AG04449 (cell line): Measurements from ENCODE around the gene COMMD9.

ENCODE experiments used
- CTCF ChIA-PET: fragments of 350-600 bp; formaldehyde crosslinking; extraction: SDS; loops from one replicate; lab custom pipeline; 2021; ENCODE audit warnings: antibody characterized with exemption; lab: Yijun Ruan, JAX
- POLR2A ChIA-PET: fragments of 400-600, 350-600 bp; formaldehyde crosslinking; extraction: SDS; loops from one replicate; lab custom pipeline; 2020; ENCODE audit warnings: antibody characterized with exemption, inconsistent platforms; lab: Yijun Ruan, JAX
- DNase-seq: peaks from one replicate; pipeline ENCODE4 v3.0.0-alpha.2; 2010; ENCODE audit warnings: low read depth, low spot score
- H3K4me3 ChIP-seq: 2 replicates; pipeline ENCODE4 v1.5.1; 2011; ENCODE audit warnings: low read depth, mild to moderate bottlenecking, control low read depth, low read length
- TF ChIP-seq, protein P1 (sequence below): IDR thresholded peaks from one replicate; pipeline ENCODE4 v1.5.1; 2011; ENCODE audit warnings: mild to moderate bottlenecking, moderate library complexity, low read length, control low read depth, inconsistent platforms; ENCODE audit not compliant: insufficient read depth; ENCODE audit errors: missing control alignments

Gene COMMD9

DNA sequence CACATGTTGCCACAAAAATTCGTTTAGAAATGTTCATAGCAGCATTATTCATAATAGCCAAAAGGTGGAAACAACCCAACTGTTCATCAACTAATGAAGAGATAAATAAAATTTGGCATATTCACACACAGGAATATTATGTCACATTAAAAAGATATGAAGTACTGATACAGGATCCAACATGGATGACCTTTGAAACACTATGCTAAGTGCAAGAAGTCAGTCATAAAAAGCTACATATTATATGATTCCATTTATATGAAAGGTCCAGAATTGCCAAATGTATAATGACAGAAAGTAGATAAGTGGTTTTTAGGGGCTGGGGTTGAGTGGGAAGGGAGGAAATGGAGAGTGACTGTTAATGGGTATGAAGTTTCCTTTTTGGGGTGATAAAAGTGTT lies 15.8 kb upstream of the COMMD9 start:
- POLR2A ChIA-PET: no interaction called here
- TF ChIP-seq, protein P1, sequence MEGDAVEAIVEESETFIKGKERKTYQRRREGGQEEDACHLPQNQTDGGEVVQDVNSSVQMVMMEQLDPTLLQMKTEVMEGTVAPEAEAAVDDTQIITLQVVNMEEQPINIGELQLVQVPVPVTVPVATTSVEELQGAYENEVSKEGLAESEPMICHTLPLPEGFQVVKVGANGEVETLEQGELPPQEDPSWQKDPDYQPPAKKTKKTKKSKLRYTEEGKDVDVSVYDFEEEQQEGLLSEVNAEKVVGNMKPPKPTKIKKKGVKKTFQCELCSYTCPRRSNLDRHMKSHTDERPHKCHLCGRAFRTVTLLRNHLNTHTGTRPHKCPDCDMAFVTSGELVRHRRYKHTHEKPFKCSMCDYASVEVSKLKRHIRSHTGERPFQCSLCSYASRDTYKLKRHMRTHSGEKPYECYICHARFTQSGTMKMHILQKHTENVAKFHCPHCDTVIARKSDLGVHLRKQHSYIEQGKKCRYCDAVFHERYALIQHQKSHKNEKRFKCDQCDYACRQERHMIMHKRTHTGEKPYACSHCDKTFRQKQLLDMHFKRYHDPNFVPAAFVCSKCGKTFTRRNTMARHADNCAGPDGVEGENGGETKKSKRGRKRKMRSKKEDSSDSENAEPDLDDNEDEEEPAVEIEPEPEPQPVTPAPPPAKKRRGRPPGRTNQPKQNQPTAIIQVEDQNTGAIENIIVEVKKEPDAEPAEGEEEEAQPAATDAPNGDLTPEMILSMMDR: no peak
- CTCF ChIA-PET: interaction anchor here (1.1 to 18.9 kb wide), 5 partner anchors 13 to 190 kb away, joined by 3 to 565 read pairs (median 18); no protein-coding TSS in a partner anchor
- H3K4me3 ChIP-seq: no peak overlapping the region
- no peak for DNase-seq

DNA sequence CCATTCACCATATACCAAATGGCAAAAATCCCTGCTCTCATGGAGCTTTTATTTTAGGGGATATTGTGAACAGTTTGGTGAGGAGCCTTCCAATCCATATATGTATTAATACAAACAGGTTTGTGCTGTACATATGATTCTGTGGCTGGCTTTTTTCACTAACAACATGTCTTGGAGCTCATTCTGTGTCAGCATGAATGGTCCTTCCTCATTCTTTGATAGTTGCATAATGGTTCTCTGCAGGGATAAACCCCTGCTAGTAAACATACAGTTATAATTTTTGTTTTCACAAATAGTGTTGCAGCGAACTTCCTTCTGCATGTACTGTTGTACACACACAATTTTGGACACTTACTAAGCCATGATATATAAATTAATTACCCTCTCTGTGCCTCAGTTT lies 15.1 kb upstream of the COMMD9 start:
- DNase-seq: no peak
- CTCF ChIA-PET: interaction anchor here (1.0 to 18.9 kb wide), 8 partner anchors 10 to 191 kb away, joined by 3 to 565 read pairs (median 6); no protein-coding TSS in a partner anchor
- TF ChIP-seq, protein P1: no peak
- POLR2A ChIA-PET: no interaction called here
- H3K4me3 ChIP-seq: no peak overlapping the region

DNA sequence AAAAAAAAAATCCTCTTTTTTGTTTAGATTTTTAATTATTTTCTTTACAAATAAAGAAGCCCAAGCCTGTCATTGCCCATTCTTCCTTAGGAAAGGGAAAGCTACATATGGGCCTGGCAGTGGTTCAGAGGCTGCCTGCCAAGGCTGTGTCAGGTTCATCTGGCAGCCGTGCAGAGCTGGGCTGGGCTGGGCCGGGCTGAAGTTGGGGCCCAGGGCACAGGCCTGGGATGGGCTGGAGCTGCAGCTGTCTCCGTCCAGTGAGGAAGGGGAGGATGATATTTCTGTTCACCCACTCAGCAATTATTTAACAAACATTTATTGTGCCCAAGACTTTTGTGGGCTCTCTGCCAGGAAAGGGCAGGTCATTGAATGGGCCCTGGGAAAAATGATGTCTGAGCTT lies 11.4 kb upstream of the COMMD9 start:
- POLR2A ChIA-PET: no interaction called here
- H3K4me3 ChIP-seq: no peak overlapping the region
- DNase-seq: no peak
- CTCF ChIA-PET: interaction anchor here (0.9 to 18.9 kb wide), 6 partner anchors 9 to 195 kb away, joined by 3 to 565 read pairs (median 8); no protein-coding TSS in a partner anchor
- TF ChIP-seq, protein P1: no peak

DNA sequence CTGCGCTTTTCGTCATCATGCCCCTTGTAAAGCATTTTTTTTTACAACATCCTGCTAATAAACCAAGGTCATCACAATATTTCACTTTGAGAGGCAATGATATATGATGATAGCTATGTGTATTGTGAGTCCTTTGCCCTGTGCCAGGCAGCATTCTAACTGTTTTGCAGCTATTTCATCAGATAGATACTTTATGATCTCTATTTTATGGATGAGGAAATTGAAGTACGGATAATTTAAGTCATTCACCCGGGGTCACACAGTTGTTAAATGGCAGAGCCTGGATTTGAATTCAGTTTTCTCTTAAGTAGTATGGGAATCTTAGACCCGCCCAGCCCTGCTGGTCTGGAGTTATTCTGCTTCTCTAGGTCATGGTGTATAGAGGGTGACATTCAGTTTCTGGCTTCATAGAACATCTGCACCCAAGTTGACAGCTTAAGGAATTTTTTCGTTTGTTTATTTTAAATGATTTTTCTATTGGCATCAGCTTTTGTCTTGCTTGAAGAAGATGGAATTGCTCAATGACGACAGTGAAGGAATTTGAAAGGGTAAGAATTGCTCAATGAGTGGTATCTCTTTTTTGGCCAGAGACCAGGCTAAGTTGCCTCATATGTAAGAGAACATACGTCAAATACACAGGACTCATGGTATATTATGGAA lies 7.8 kb upstream of the COMMD9 start:
- POLR2A ChIA-PET: no interaction called here
- TF ChIP-seq, protein P1: no peak
- no peak overlapping the region for H3K4me3 ChIP-seq
- peak; percentile 79 for DNase-seq
- CTCF ChIA-PET: interaction anchor here (0.8 to 18.9 kb wide), 5 partner anchors 10 to 198 kb away, joined by 3 to 565 read pairs (median 4); no protein-coding TSS in a partner anchor

DNA sequence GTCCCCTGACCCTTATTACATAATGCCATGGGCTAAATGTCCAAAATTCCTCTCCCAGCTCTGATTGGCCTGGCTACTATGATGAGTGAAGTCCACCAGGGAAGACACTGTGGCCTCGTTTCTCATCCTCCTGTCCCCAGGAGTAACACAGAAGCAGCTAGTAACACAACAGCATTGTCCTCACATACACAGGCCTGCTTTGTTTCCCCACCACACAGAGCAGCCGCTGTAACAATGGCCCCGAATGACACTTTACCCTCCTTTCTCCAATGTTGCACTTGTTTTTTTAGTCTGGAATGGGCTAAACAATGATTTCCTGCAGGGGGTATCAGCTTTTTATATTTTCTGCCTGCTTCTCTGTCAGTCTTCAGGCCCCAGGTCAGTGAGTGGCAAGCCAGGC lies 6.7 kb upstream of the COMMD9 start, which contains the start of gene PRR5L:
TSS of gene PRR5L (plus strand) at position 363 of the 400 bp plus-strand sequence. CDS start 104,834 bp downstream, outside the sequence.
- POLR2A ChIA-PET: no interaction called here
- CTCF ChIA-PET: interaction anchor here (1.9 to 18.9 kb wide), 3 partner anchors 12 to 199 kb away, joined by 7 to 565 read pairs (median 243); no protein-coding TSS in a partner anchor
- TF ChIP-seq, protein P1: no peak
- H3K4me3 ChIP-seq: no peak within 1 kb of the TSS
- DNase-seq: no peak

DNA sequence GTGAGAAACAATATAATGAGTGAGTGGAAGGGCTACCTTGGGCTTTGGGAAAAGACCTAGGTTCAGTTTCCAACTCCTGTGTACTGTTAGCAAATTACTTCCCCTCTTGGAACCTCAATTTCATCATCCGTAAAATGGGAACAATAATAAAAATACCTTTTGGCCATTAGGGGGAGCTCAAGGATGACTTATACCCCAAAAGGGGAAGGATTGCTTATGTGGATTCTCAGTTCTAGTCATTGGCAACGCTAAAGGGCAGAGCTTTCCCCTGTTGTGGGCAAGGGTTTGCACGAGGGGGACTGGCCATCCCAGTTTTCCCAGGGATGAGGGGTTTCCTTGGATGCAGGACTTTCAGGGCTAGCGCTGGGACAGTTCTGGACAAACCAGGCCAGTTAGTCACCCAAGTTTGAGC lies 3.1 kb upstream of the COMMD9 start:
- no peak for DNase-seq
- POLR2A ChIA-PET: no interaction called here
- H3K4me3 ChIP-seq: no peak overlapping the region
- CTCF ChIA-PET: interaction anchor here (0.6 to 18.9 kb wide), 36 partner anchors 8 to 676 kb away, joined by 3 to 565 read pairs (median 4); no protein-coding TSS in a partner anchor
- TF ChIP-seq, protein P1: peak; percentile 33
